Measurements from ENCODE around the gene ADGRL3.

GRCh38 chr4:62023633-62024032 lies 823.5 kb downstream of the ADGRL3 start:
- TF ChIP-seq CTCF (IDR thresholded peaks at IDR 0.05) (no peak), POLR2A (IDR thresholded peaks at IDR 0.05) (no peak), EP300 (IDR thresholded peaks at IDR 0.05) (no peak)
